OCI-LY3 (cell line): ENCODE data around the gene TBX1.

Experiments used
- H2AFZ ChIP-seq: fragments of 200-600, 300-600 bp; shearing (Covaris generic); 2 replicates; pipeline ENCODE4 v1.6.0; 2014; ENCODE audit warnings: antibody characterized with exemption, low read depth, low read length
- H3K27ac ChIP-seq: fragments of 200-600, 300-600 bp; sonication (generic); 2 replicates; pipeline ENCODE4 v1.5.1; 2014; ENCODE audit warnings: mild to moderate bottlenecking, low read length, moderate library complexity, mixed read lengths
- H3K27me3 ChIP-seq: fragments of 200-600, 300-600 bp; sonication (generic); 2 replicates; pipeline ENCODE4 v1.6.1; 2014; ENCODE audit warnings: low read depth, low read length, mixed read lengths
- H3K36me3 ChIP-seq: fragments of 200-600, 300-600 bp; sonication (generic); replicated peaks from 2 replicates; pipeline ENCODE3; 2014; ENCODE audit warnings: low read depth, low read length, mixed read lengths
- H3K4me1 ChIP-seq: fragments of 300-600, 200-600 bp; sonication (generic); 2 replicates; pipeline ENCODE4 v1.6.1; 2014; ENCODE audit warnings: low read length, mixed read lengths
- H3K4me2 ChIP-seq: fragments of 200-600, 300-600 bp; sonication (generic); 2 replicates; pipeline ENCODE4 v1.6.1; 2014; ENCODE audit warnings: low read length, mixed read lengths
- H3K4me3 ChIP-seq: fragments of 300-600, 200-600 bp; sonication (generic); 2 replicates; pipeline ENCODE4 v1.5.1; 2014; ENCODE audit warnings: antibody characterized with exemption, mild to moderate bottlenecking, low read length, moderate library complexity
- H3K79me2 ChIP-seq: fragments of 300-600, 200-600 bp; shearing (Covaris generic); 2 replicates; pipeline ENCODE4 v1.6.1; 2014; ENCODE audit warnings: mild to moderate bottlenecking, low read length, mixed read lengths
- H3K9ac ChIP-seq: fragments of 300-600, 200-600 bp; shearing (Covaris generic); 2 replicates; pipeline ENCODE4 v1.6.0; 2014; ENCODE audit warnings: mild to moderate bottlenecking, low read length, moderate library complexity
- H3K9me3 ChIP-seq: fragments of 200-600, 300-600 bp; shearing (Covaris generic); 2 replicates; pipeline ENCODE4 v1.6.1; 2014; ENCODE audit warnings: low read length, mixed read lengths; ENCODE audit not compliant: insufficient read depth
- H4K20me1 ChIP-seq: fragments of 200-600, 300-600 bp; sonication (generic); 2 replicates; pipeline ENCODE4 v1.6.1; 2016; ENCODE audit warnings: low read length, mixed read lengths; ENCODE audit not compliant: insufficient read depth
- EZH2phosphoT487 ChIP-seq: fragments of 200-600 bp; shearing (Covaris generic); IDR thresholded peaks from 2 replicates; pipeline ENCODE4 v1.6.1; 2018; ENCODE audit warnings: antibody characterized with exemption, mixed run types, low read depth
- TF ChIP-seq, protein P1 (sequence below): fragments of 200-600, 300-600 bp; sonication (generic); IDR thresholded peaks from 2 replicates; pipeline ENCODE4 v1.5.1; 2014; ENCODE audit warnings: antibody characterized with exemption, low read length, low read depth

The TBX1 gene

DNA sequence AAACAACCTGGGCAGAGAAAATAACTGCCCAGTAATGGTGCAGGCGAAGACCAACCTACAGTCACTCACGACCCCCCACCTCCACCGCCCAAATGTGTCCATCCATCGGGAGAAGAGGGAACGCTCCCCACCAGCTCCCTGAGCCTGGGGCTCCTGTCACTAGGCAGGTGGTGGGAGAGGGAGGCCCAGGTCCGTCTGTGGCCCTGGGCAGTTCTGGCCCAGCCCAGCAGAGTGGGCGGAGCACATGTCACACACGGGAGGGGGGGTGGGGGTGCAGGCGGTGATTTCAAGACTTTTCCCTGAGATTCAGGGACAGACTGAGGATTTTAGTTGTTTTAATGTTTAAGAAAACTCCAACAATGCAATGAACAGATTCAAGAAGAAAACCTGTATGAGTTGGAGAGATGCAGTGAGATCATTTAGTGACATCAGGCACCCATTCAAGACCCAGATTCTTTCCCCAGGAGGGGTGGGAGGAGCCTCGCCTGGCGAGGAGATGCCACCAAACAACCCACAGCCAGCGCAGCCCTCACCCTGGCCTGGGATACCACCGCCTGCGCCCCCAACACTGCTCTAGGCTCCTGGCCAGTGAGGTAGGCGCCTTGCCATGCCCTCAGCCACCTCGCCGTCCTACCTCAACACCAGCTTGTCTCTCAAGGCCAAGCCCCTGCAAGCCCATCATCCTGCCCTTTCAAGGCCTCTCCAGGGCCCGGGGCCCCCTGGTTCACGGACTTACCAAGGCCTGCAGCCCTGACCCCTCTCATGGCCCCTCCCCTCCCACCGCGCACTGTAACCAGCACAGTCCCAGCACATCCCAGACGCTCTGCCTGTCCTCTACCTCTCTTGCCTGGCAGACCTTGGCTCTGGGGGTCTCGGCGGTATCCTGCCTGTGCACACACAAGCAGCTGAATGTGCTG, 36.8 kb downstream of the TBX1 start:
- Histone ChIP-seq H3K4me3 (no peak overlapping the region), H3K4me2 (no peak overlapping the region), H4K20me1 (no peaks in the 10 kb centered on the region), H3K9me3 (no peaks in the 10 kb centered on the region), H3K9ac (no peak overlapping the region), H3K27ac (no peak overlapping the region), H3K79me2 (no peaks in the 10 kb centered on the region), H2AFZ (no peak overlapping the region), H3K27me3 (no peaks in the 10 kb centered on the region), H3K36me3 (no peaks in the 10 kb centered on the region), H3K4me1 (no peaks in the 10 kb centered on the region)
- no peak for TF ChIP-seq EZH2phosphoT487
- TF ChIP-seq, protein P1, sequence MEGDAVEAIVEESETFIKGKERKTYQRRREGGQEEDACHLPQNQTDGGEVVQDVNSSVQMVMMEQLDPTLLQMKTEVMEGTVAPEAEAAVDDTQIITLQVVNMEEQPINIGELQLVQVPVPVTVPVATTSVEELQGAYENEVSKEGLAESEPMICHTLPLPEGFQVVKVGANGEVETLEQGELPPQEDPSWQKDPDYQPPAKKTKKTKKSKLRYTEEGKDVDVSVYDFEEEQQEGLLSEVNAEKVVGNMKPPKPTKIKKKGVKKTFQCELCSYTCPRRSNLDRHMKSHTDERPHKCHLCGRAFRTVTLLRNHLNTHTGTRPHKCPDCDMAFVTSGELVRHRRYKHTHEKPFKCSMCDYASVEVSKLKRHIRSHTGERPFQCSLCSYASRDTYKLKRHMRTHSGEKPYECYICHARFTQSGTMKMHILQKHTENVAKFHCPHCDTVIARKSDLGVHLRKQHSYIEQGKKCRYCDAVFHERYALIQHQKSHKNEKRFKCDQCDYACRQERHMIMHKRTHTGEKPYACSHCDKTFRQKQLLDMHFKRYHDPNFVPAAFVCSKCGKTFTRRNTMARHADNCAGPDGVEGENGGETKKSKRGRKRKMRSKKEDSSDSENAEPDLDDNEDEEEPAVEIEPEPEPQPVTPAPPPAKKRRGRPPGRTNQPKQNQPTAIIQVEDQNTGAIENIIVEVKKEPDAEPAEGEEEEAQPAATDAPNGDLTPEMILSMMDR: no peak

- H3K9ac ChIP-seq: no peak overlapping the region
- H3K79me2 ChIP-seq: no peaks in the 10 kb centered on the region
- H4K20me1 ChIP-seq: no peaks in the 10 kb centered on the region
- no peak overlapping the region for H3K27ac ChIP-seq
- no peaks in the 10 kb centered on the region for H3K4me1 ChIP-seq
- H3K4me2 ChIP-seq: no peak overlapping the region
- no peak overlapping the region for H3K4me3 ChIP-seq
- H3K36me3 ChIP-seq: no peaks in the 10 kb centered on the region
- H3K27me3 ChIP-seq: no peaks in the 10 kb centered on the region
- no peak for TF ChIP-seq EZH2phosphoT487
- TF ChIP-seq, protein P1: no peak
- H3K9me3 ChIP-seq: no peaks in the 10 kb centered on the region
- no peak overlapping the region for H2AFZ ChIP-seq
Measured at GRCh38 chr22:19798003-19798665, 37.6 kb downstream of the TBX1 start.

GRCh38 chr22:19798891-19799293, 38.3 kb downstream of the TBX1 start:
- Histone ChIP-seq H2AFZ (no peak overlapping the region), H3K27ac (no peak overlapping the region)

More at GRCh38 chr22:19798891-19799293, 38.3 kb downstream of the TBX1 start:
- no peaks in the 10 kb centered on the region for H3K4me1 ChIP-seq
- H3K79me2 ChIP-seq: no peaks in the 10 kb centered on the region
- H3K4me2 ChIP-seq: no peak overlapping the region
- no peaks in the 10 kb centered on the region for H3K9me3 ChIP-seq
- no peaks in the 10 kb centered on the region for H4K20me1 ChIP-seq
- H3K36me3 ChIP-seq: no peaks in the 10 kb centered on the region
- H3K27me3 ChIP-seq: no peaks in the 10 kb centered on the region
- TF ChIP-seq, protein P1: no peak
- no peak for TF ChIP-seq EZH2phosphoT487
- H3K4me3 ChIP-seq: no peak overlapping the region
- no peak overlapping the region for H3K9ac ChIP-seq
